Skeletal muscle satellite cell (primary cell): ENCODE data around the gene MYLK.
"Not testable (repeated sequence)": the region's sequence is repeated elsewhere in the genome, so short reads cannot be mapped to it uniquely, and the experiment has no call there.

Experiments
- H3K27me3 ChIP-seq: 2 replicates; pipeline ENCODE4 v1.7.0; 2013; ENCODE audit warnings: low read length; ENCODE audit not compliant: control insufficient read depth, insufficient read depth
- H3K36me3 ChIP-seq: 2 replicates; pipeline ENCODE4 v1.7.0; 2013; ENCODE audit warnings: mild to moderate bottlenecking, control low read depth, low read length; ENCODE audit not compliant: insufficient read depth
- H3K4me1 ChIP-seq: 2 replicates; pipeline ENCODE4 v1.7.0; 2013; ENCODE audit warnings: low read length; ENCODE audit not compliant: control insufficient read depth, insufficient read depth
- H3K4me2 ChIP-seq: 2 replicates; pipeline ENCODE4 v1.7.0; 2013; ENCODE audit warnings: mild to moderate bottlenecking, low read length
- H3K4me3 ChIP-seq: 2 replicates; pipeline ENCODE4 v1.7.0; 2013; ENCODE audit warnings: low read length
- H3K9ac ChIP-seq: 2 replicates; pipeline ENCODE4 v1.7.0; 2013; ENCODE audit warnings: mild to moderate bottlenecking, low read depth, low read length, moderate library complexity
- H3K9me3 ChIP-seq: replicated peaks from 2 replicates; pipeline ENCODE4 v1.7.0; 2013; ENCODE audit warnings: mild to moderate bottlenecking, control low read depth, low read length

The MYLK gene

GRCh38 chr3:123717451-123717850 lies 166.7 kb downstream of the MYLK start:
- not testable (repeated sequence) for H3K27me3 ChIP-seq, H3K4me3 ChIP-seq, H3K4me2 ChIP-seq, H3K36me3 ChIP-seq, H3K9me3 ChIP-seq
- Histone ChIP-seq H3K4me1 (peaks cover 30% of the 10 kb centered on the region), H3K9ac (peak overlapping the region; percentile 22)

GRCh38 chr3:123716411-123716810 lies 167.7 kb downstream of the MYLK start:
- H3K9me3 ChIP-seq, result no peaks in the 10 kb centered on the region
- no peak overlapping the region for H3K9ac ChIP-seq
- H3K4me1 ChIP-seq, result peaks cover 39% of the 10 kb centered on the region
- no peaks in the 10 kb centered on the region for H3K36me3 ChIP-seq
- no peak overlapping the region for H3K4me2 ChIP-seq
- no peak overlapping the region for H3K4me3 ChIP-seq
- no peaks in the 10 kb centered on the region for H3K27me3 ChIP-seq

- H3K4me1 ChIP-seq, result peaks cover 22% of the 10 kb centered on the region
- no peaks in the 10 kb centered on the region for H3K9me3 ChIP-seq
- no peaks in the 10 kb centered on the region for H3K27me3 ChIP-seq
- H3K36me3 ChIP-seq, result no peaks in the 10 kb centered on the region
- H3K9ac ChIP-seq, result no peak overlapping the region
- H3K4me3 ChIP-seq, result no peak overlapping the region
- no peak overlapping the region for H3K4me2 ChIP-seq
Measured at GRCh38 chr3:123713211-123713610, 170.9 kb downstream of the MYLK start.

- H3K27me3 ChIP-seq, result no peaks in the 10 kb centered on the region
- H3K4me3 ChIP-seq, result no peak overlapping the region
- peaks cover 14% of the 10 kb centered on the region for H3K4me1 ChIP-seq
- H3K9me3 ChIP-seq, result no peaks in the 10 kb centered on the region
- no peaks in the 10 kb centered on the region for H3K36me3 ChIP-seq
- peak overlapping the region; percentile 2 for H3K4me2 ChIP-seq
- H3K9ac ChIP-seq, result no peak overlapping the region
Measured at GRCh38 chr3:123712077-123712860, 171.9 kb downstream of the MYLK start.

GRCh38 chr3:123711356-123711755 lies 172.8 kb downstream of the MYLK start:
- no peaks in the 10 kb centered on the region for H3K36me3 ChIP-seq
- peaks cover 16% of the 10 kb centered on the region for H3K4me1 ChIP-seq
- no peaks in the 10 kb centered on the region for H3K27me3 ChIP-seq
- H3K9me3 ChIP-seq, result no peaks in the 10 kb centered on the region
- no peak overlapping the region for H3K9ac ChIP-seq
- no peak overlapping the region for H3K4me2 ChIP-seq
- no peak overlapping the region for H3K4me3 ChIP-seq

GRCh38 chr3:123708531-123708930 lies 175.6 kb downstream of the MYLK start:
- no peak overlapping the region for H3K4me3 ChIP-seq
- peaks cover 38% of the 10 kb centered on the region for H3K4me1 ChIP-seq
- H3K9me3 ChIP-seq, result no peaks in the 10 kb centered on the region
- H3K27me3 ChIP-seq, result no peaks in the 10 kb centered on the region
- H3K36me3 ChIP-seq, result no peaks in the 10 kb centered on the region
- H3K4me2 ChIP-seq, result no peak overlapping the region
- no peak overlapping the region for H3K9ac ChIP-seq

- H3K4me3 ChIP-seq, H3K27me3 ChIP-seq, H3K9ac ChIP-seq, H3K9me3 ChIP-seq, H3K36me3 ChIP-seq, H3K4me2 ChIP-seq: not testable (repeated sequence)
- peaks cover 38% of the 10 kb centered on the region for H3K4me1 ChIP-seq
Measured at GRCh38 chr3:123707641-123708040, 176.5 kb downstream of the MYLK start.

- Histone ChIP-seq H3K9ac (no peak overlapping the region), H3K4me1 (peaks cover 36% of the 10 kb centered on the region), H3K4me2 (no peak overlapping the region), H3K36me3 (no peaks in the 10 kb centered on the region), H3K27me3 (no peaks in the 10 kb centered on the region), H3K9me3 (no peaks in the 10 kb centered on the region), H3K4me3 (no peak overlapping the region)
Measured at GRCh38 chr3:123706871-123707270, 177.3 kb downstream of the MYLK start.

- H3K4me1 ChIP-seq, result peaks cover 36% of the 10 kb centered on the region
- no peak overlapping the region for H3K4me2 ChIP-seq
- no peaks in the 10 kb centered on the region for H3K27me3 ChIP-seq
- no peak overlapping the region for H3K4me3 ChIP-seq
- H3K36me3 ChIP-seq, result no peaks in the 10 kb centered on the region
- H3K9ac ChIP-seq, result no peak overlapping the region
- no peaks in the 10 kb centered on the region for H3K9me3 ChIP-seq
Measured at GRCh38 chr3:123705488-123706285, 178.4 kb downstream of the MYLK start.

- H3K27me3 ChIP-seq, H3K4me2 ChIP-seq, H3K4me3 ChIP-seq, H3K36me3 ChIP-seq, H3K9me3 ChIP-seq, H3K9ac ChIP-seq: not testable (repeated sequence)
- peaks cover 41% of the 10 kb centered on the region for H3K4me1 ChIP-seq
Measured at GRCh38 chr3:123703663-123704062, 180.5 kb downstream of the MYLK start.

GRCh38 chr3:123702720-123703119 lies 181.4 kb downstream of the MYLK start:
- peaks cover 43% of the 10 kb centered on the region for H3K4me1 ChIP-seq

GRCh38 chr3:123702057-123702456 lies 182.1 kb downstream of the MYLK start:
- H3K4me1 ChIP-seq, result peaks cover 43% of the 10 kb centered on the region
- H3K9ac ChIP-seq, H3K9me3 ChIP-seq, H3K4me3 ChIP-seq, H3K36me3 ChIP-seq, H3K27me3 ChIP-seq, H3K4me2 ChIP-seq: not testable (repeated sequence)

More at GRCh38 chr3:123702720-123703119, 181.4 kb downstream of the MYLK start:
- Histone ChIP-seq H3K4me3 (no peak overlapping the region), H3K27me3 (no peaks in the 10 kb centered on the region), H3K36me3 (no peaks in the 10 kb centered on the region), H3K4me2 (no peak overlapping the region), H3K9ac (no peak overlapping the region), H3K9me3 (no peaks in the 10 kb centered on the region)
